GM19023 (cell line): ENCODE results near the gene XBP1.
"Not testable (repeated sequence)": the region's sequence is repeated elsewhere in the genome, so short reads cannot be mapped to it uniquely, and the experiment has no call there.

Source experiments
- ATAC-seq: cut with Tn5 transposase; IDR thresholded peaks from one replicate; pipeline ENCODE4 v1.9.1; 2021; ENCODE audit warnings: mild to moderate bottlenecking, moderate library complexity; ENCODE audit not compliant: unreplicated experiment

XBP1 gene

GRCh38 chr22:28754512-28754911 lies 45.9 kb downstream of the XBP1 start:
- not testable (repeated sequence) for ATAC-seq

DNA sequence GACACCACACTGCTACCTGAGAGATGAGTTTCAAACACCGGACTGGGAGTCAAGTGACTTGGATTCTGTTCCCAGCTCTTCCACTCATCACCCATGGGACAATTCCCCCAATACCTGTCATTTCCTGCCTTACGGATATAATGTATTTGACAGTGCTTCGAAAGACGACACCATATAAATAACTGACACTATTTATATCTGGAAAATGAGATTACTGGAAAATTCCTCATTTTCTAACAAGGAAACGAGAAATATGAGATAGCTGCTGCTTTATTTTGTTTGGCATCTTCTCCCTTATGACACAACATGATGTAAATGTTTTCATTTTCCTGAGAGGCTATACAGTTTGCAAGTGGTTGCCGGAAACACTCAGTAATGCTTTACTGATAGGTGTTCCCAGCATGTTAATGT lies 49.9 kb downstream of the XBP1 start:
- no peak for ATAC-seq
